GM19025 (cell line): ENCODE data around the gene ABLIM2.

Experiments used
- ATAC-seq: cut with Tn5 transposase; IDR thresholded peaks from one replicate; pipeline ENCODE4 v1.9.1; 2021; ENCODE audit warnings: mild to moderate bottlenecking, low read depth, moderate library complexity; ENCODE audit not compliant: unreplicated experiment

The ABLIM2 gene

DNA sequence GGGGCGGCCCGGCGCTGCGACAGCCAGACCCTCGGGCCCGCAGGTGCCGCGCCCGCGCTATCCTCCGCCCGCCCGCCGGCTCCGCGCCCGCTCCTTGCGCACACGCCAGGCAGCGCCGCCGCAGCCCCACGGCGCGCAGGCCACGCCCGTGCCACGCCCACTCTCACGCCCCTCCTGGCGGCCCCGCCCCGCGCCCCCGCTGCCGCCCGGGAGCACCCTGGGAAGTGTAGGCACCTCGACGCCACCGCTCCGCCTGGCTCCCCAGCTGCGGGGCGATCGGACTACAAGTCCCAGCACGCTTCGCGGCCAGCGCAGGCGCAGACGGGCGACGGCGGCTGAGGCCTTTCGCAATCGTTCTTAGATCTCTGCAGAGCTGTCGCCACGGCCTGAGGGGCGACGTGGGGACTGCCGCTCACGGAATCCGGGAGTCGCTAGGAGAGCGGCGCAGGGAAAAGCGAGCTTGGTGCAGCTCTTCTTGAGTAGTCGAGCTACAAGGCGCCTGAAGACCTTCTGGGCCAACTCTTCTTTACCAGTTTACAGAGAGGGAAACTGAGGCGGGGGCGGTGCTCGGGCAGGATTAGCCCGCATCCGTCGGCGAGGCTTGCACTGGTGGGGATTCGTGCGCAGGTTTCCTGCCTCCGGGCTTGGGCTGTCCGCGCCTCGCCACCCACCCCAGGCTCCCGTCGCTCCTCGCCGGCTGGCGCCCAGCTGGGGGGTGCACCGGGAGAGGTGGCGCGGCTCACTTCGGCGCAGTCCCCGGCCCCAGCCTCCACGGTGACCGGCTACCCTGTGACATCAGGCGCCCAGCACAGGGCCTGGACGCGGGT, at the start of gene ABLIM2:
TSS of gene ABLIM2 (minus strand) at position 104 of the 827 bp plus-strand sequence. CDS start 124 bp downstream, outside the sequence.
- ATAC-seq, result peak; percentile 95

DNA sequence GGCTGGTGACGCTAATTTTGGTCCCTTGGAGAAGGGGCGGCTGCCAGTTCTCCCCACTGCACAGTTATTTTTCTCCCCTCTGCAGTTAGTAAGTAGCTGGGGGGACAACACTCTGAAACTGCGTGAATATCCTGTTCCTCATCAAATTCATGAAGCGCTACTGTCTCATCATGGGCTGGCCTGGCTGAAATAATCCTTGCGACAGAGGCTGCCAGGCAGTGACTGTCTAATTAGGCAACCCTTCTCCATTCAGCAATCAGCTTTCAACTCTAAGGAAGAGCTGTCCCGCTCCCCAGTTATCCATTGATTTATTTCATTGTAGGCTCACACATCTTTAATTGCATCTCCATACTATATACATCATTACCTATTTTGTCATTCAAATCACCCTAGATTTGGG, 48.7 kb upstream of the ABLIM2 start:
- no peak for ATAC-seq

DNA sequence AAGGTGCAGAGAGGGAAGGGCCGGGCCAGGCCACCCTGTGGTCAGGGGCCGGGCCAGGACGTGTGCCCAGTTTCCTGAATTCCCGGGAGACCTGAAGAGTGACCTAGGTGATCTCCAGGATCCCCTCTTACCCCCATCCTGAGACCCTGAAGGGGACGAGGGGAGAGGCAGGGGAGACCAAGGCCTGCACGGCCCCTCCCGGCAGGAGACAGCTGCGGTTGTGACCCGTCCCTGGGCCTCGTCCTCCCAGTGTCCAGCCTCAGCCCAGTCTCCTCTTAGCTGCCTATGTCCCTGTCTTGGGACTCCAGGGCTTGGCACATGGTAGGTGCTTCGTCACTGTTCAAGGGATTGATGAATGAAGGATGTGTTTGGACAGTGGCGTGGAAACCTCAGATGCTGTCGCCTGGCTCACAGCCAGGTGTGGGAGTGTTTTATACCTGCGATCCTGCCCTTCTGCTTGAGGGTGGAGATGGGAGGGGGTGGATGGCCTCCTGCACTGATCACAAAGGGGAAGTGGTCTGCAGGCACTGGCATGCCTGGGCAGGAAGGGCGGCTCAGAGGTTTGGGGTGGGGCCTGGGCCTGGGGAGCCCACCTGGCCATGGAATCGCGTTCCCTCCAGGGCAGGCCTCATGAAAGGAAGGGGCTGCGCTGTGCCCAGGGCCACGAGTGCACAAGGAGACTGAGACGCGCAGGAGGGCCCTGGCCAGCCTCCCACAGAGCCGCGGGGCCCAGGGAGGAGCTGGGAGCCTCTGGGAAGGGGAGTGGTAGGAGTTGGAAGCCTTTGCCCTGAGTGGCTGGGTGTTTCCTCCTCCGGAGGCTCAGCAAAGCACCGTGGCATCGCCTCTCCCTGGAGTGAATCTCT, 47.4 kb upstream of the ABLIM2 start:
- ATAC-seq, result no peak

DNA sequence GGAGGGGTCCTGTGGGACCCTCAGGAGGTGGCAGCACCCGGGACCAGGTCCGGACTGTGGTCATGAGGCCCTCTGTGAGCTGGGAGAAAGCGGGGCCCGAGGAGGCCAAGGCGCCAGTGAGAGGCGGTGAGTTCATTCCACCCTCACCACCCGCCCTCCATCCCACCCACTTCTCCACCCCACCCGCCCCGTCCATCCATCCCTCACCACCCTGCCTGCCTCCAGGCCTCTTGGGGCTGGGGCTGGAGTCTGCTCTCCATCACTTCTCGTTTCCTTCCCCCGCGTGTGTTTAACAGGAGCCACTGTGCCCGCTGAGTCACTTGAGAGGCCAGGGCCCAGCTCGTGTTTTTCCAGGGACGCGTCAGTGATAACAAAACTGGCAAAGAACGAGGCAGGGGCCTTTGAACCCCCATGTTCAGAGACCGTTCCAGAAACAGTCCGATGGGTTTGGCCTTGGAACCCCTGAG, 46.7 kb upstream of the ABLIM2 start:
- no peak for ATAC-seq

DNA sequence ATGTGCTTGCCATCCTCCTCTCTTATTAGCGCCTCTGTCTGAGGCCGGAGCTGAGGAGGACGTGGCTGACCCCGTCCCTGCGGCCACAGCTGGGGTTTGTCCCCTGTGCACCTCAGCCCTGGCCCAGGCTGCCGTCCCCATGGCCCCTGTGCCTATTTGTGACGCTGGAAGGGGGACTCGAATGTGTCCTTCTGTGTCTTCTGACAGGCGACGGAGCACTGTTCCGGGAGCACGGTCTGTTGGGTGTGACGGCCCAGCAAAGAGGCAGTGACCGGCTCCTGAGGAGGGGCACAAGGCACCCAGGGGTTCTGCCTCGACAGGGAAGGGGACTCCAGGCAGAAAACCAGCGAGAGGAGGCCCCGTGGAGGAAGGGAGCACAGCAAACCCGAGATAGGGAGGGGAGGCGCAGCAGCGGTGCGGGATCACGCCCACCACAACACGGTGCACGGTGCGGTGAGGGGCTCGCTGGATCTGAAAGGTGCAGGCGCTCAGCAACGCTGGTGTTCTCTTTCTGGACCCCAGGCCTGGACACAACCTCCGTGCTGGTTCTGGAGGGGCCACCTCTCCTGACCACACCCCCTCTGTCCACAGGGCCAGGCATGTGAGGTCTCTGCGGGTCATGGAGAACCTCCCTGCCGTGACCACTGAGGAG, 46.1 kb upstream of the ABLIM2 start:
- ATAC-seq, result no peak

DNA sequence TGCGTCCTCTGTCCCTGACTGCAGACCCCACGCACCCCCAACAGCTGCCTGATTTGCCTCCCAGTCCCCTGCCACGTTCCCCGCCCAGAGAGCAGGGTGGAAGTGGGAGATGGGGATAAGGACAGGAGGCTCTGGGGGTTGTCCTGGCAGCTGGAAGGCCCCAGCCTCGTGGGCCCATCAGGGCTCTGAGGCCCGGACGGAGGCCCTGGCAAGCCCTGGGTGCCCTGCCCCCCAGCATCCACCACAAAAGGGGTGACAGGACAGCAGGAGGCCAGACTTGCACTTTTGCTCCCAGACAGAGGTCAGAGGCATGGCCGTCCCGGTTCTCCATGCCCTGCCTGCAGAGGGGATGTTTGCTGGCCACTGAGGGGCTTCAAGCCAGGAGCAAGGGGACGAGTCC, 45.2 kb upstream of the ABLIM2 start:
- no peak for ATAC-seq

DNA sequence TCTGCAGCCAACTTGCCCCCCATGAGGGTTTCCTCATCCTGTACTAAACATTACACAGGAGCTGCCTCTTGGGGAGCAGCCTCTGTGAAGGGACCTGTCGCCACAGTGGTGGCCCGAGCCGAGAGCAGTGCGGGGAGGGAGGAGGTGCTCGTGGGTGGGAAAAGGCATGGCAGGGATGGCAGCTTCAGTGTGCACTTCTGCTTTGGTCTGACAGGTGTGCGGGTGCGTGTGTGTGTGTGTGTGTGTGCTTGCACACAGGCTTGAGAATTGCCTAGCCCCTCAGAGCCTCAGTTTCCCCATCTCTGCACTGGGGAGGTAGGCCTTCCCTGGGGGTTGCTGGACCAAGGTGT, 44.4 kb upstream of the ABLIM2 start:
- ATAC-seq, result no peak

DNA sequence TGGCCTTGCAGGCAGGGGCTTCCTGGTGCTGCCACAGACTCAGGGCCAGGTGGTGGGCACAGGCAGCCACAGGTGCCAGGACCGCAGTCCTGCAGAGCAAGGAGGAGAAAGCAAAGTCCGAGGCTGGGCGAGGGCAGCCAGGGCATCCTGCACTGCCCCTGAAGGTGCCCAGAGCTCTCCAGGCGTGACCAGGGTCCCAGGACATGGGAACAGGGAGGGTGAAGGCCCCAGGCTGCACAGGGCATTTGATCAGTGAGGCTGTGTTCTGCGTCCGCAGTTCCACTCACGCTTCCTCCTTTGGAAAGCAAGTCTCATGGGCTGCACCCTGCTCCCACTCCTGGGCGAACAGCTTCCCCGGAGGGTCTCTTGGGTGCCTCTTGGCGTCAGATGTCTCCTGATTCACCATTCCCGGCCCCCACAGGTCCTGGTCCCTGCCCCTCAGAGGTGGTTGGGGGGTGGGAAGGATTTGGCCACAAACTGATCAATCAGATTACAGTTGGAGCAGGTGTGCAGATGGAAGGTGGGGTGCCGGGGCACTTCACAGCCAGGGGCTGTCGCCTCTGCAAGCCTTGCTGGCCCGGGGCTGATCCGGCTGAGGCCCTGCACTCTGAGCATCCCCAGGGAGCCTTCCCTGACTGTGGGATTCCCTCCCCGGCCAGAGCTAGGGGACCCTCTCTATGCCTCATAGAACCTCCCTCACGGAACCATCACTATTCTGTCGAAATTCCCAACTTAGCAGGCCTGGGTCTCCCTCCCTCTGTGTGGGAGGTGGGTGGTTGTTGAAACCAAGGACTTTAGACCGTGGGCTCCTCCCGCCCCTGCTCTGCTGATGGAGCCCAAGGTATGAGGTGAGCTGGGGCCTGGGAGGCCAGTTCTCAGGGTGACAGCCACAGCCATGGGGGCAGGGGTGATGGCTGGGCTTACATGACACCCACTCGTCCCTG, 43.8 kb upstream of the ABLIM2 start:
- ATAC-seq, result no peak

DNA sequence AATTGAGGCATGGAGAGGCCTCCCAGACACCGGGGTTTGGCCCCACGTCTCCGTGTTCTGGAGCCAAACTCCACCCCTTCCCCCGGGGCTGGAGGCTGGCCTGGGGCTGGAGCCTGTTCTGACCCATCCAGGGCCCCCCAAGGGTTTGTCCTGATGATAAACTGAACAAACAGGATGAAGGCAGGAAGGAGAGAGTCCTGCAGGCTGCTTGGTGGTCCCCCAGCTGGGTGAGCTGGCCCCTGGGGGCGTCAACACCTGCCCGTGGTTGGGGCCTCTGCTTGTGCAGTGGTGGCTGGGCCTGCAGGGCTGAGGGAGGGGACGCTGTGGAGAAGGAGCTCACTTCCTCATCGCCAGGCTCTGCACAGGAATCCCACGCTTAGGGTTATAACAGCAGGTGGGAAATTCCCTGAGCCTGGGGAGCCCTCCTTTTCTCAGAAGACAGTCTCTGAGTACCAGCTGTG, 42.7 kb upstream of the ABLIM2 start:
- peak; percentile 25 for ATAC-seq

DNA sequence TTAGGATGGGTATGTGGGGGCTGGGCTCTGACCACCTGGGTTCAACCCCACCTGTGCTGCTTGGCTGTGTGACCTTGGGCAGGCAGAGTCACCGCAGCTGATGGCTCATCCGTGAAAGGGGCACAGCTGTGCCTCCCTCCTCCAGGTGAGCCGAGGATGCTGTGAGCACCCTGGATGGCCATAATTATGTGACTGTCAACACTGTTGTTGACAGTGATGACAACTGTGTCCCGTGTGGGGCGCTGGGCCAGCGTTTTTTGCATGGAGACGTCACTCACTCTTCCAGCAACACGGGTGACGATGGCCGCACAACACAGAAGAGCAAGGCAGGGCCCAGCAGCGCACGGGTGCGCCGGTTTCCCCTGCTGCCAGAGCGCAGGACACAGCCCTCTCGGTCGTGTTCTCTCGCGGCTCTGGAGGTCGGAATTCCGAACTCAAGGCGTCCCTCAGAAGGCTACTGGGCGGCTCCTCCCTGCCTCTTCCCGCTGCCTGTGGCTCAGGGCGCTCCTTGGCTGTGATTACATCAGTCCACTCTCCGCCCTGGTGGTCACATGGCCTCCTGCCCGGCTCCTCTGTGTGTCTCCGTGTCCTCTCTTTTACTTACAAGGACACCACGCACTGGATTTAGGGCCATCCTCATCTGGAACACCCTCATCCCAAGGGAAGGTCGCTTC, 41.8 kb upstream of the ABLIM2 start:
- ATAC-seq, result no peak

DNA sequence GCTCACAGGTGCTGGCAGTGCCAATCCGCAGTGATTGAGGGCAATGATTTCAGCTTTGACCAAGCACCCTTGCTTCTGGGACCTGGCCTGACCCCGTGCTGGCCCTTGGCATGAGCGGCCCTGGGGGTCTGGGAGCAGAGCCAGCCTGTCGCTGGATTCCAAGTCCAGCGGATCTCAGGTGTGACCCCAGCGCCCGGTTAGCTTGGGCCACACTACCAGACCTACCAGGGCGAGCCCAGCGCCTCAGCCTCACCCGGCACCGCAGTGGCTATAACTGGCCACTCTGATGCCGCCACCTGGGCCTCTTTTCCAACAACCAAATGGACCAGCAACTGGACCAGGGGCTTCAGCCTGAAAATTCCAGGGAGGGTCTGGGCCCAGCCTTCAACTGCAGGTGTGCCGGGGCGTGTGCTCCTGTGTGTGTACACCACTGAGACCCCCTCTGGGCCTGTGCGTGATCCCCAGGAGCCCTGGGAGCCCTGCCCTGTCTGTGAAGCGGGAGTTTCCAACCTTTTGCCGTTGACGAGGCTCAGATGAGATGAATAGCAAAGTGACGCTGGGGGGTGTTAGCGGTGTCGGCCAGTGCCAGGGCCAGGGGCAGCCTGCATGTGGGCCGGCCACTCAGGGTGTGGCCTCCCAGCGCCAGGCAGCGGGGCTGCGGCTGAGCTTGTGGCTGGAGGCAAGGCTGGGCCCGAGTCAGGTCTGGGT, 41.1 kb upstream of the ABLIM2 start:
- no peak for ATAC-seq

DNA sequence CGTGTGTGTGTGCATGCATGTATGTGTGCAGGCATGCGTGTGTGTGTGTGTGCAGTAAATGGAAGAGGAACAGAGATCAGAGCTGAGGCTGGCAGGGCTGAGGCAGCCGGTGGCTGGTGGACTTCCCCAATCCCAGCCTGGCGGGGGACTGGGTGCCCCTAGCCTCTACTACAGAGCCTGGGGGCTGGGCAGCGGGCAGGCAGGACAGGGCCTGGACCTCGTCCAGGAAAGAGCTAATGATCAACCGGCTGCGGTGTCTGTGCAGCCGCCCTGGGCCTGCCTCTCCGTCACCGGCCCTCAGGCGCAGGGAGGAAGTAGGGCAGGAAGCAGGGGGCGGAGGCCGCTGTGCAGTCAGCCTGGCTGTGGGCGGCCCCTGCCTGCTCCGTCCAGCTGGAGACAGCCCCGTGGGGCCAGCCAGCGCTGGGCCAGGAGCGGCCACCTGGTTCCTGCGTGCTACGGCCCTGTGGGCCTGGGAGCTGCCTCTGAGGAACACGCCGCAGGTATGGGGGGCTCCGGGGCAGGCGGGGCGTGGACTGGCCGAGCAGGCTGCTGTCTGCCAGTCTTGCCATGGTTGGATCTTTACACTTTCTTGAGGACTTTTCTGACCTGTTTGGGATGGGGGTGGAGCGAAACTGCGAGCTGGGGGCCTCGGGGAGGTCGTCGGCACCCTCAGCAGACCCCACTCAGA, 40.4 kb upstream of the ABLIM2 start, which contains the start of gene SH3TC1:
TSS of gene SH3TC1 (plus strand) at position 385 of the 688 bp plus-strand sequence. CDS start 5,905 bp downstream, outside the sequence.
- peak; percentile 81 for ATAC-seq

DNA sequence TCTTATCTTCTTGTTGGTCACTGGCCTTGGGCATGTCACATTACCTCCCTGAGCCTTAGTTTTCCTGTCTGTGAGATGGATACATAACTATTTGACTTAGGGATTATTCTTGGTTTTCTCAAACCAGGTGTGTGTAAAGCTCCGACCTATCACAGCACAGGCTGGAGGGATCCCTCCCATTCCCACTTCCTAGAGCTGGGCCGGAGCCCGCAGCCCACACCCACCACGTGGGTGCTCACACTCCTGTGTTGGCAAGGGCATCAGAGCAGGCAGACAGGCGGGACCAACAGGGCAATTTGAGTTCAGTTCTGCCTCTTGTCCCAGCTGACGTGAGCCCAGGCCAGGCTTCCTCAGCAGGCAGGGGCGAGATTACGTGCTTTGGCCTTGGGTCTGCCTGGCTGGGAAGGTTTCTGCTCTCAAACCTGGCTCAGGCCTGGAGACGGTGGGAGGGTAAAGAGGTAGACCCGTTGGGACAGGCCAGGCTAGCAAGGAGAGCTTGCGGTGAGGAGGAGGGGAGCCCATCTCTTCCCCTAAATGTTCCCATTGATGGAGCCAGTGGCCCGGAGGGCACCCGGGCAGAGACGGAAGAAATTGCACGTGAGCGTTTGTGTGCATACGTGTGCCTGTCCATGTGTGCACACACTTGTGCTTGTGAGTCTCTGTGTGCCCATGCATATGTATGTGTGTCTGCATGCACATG, 39.7 kb upstream of the ABLIM2 start:
- peak; percentile 1 for ATAC-seq

DNA sequence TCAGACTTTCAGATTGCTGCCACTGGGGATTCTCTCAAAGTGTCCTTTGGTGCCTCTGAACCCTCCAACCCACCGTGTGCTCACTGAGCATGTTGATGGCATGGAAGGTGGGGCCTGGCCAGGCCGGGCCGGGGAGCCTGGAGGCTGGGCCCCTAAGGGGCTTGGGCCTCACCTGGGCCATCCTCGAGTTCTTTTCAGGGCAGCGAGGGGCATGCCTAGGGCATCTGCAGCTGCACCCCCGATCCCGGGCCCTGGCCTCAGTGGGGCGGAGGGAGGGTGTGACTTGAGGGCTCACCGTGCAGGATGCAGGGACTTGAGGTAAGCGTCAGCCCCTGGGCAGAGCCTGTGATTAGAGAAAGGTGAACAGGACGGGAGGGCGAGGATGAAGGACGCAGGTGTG, 38.9 kb upstream of the ABLIM2 start:
- ATAC-seq, result no peak

DNA sequence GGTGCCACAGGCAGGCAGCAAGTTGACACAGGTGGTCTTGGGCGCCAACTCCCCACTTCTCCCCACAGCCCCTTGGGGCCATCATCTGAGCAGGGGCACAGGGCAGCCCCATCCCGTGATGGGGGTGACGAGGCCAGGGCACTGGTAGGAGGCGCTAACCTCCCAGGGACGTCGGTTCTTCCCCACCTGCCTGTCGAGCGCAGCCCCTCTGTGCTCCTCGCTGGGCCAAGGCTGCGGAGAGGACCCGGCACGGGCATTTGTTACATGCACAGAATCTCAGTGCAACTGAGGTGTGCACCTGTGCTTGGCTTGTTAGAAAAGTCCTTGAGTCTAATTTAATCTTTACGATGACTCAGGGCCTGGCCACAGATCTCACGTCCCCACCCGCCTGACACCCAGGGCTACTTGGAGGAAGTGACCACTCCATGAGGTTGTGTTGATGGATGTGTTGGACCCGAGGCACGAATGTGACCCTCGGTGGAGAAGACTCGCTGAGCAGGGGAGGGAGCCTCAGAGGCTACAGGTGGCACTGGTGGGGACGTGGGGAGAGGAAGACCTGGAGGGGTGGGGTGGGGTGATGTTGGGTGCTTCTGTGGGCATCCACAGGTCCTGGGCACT, 37.3 kb upstream of the ABLIM2 start:
- no peak for ATAC-seq

DNA sequence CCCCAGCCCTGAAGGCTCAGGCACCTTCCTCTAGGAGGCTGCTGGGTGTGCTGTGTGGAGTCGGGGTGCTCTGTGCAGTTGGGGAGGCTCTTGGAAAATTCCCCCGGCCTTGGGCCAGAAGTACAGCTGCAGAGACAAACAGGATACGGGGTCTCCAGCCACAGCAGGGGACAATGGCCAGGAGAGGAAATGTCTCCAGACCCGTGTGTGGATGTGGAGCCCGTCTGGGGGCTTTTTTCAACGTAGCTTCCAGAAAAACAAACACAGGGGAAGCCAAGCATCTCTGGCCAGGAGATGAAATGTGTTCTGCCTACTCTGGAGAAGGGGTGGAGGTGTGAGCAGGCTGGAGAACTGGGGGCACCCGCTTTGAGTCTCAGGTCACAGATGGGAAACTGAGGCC, 36.8 kb upstream of the ABLIM2 start:
- no peak for ATAC-seq
